ENCODE data around the gene FGGY.

The FGGY gene

GRCh38 chr1:59396387-59396786 is 99.5 kb downstream of the FGGY start:
- H3K4me3 ChIP-seq (replicated peaks; ENCODE audit: low read depth, low read length): no peak overlapping the region
- TF ChIP-seq, protein P1, sequence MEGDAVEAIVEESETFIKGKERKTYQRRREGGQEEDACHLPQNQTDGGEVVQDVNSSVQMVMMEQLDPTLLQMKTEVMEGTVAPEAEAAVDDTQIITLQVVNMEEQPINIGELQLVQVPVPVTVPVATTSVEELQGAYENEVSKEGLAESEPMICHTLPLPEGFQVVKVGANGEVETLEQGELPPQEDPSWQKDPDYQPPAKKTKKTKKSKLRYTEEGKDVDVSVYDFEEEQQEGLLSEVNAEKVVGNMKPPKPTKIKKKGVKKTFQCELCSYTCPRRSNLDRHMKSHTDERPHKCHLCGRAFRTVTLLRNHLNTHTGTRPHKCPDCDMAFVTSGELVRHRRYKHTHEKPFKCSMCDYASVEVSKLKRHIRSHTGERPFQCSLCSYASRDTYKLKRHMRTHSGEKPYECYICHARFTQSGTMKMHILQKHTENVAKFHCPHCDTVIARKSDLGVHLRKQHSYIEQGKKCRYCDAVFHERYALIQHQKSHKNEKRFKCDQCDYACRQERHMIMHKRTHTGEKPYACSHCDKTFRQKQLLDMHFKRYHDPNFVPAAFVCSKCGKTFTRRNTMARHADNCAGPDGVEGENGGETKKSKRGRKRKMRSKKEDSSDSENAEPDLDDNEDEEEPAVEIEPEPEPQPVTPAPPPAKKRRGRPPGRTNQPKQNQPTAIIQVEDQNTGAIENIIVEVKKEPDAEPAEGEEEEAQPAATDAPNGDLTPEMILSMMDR (IDR thresholded peaks at IDR 0.05; ENCODE audit: low read depth, low read length, missing control alignments): no peak
- DNase-seq (ENCODE audit: extremely low read depth, low read depth): no peak

- TF ChIP-seq, protein P1 (IDR thresholded peaks at IDR 0.05; ENCODE audit: low read depth, low read length, missing control alignments): no peak
- no peak overlapping the region for H3K4me3 ChIP-seq (replicated peaks; ENCODE audit: low read depth, low read length)
- no peak for DNase-seq (ENCODE audit: extremely low read depth, low read depth)
Observed at GRCh38 chr1:59397139-59397858, 100.4 kb downstream of the FGGY start.

DNA sequence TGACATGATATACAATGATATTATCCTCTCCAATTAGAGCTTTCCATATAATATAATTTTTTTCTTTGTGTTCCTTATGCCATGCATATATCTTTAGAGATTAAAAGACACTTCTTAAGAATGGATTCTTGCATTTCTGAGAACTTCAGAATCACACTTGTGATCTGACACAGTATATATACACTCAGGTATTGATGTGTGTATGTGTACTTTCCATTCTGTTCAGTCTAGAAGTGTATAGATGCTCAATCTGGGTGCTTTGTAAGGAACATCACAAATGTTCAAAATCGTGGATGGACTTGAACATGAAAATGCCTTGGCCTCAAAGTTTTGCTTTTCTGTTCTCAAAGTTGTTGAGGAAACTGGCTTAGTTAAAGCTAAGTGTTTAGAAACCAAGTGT is 102.7 kb downstream of the FGGY start:
- no peak for DNase-seq (ENCODE audit: extremely low read depth, low read depth)
- TF ChIP-seq, protein P1 (IDR thresholded peaks at IDR 0.05; ENCODE audit: low read depth, low read length, missing control alignments): no peak
- H3K4me3 ChIP-seq (replicated peaks; ENCODE audit: low read depth, low read length): no peak overlapping the region

DNA sequence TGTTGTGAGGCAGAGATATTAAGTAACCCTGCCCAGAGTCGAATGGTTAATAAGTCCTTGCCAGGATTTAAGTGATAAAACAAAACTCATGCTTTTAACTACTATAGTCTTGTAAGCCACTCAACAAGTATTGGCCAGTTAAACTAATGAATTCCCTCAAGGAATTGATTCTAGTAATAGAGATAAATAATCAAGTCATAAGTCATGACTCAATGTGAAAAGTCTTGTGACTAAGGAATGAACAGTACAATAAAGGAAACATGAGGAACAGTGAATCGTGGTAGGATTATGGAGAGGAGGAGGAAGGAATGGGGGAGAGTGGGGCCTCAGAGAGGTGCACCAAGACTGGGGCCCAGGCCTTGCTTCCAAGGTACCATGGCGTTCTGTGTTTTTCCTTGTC is 104.7 kb downstream of the FGGY start:
- TF ChIP-seq, protein P1 (IDR thresholded peaks at IDR 0.05; ENCODE audit: low read depth, low read length, missing control alignments): no peak
- no peak overlapping the region for H3K4me3 ChIP-seq (replicated peaks; ENCODE audit: low read depth, low read length)
- DNase-seq (ENCODE audit: extremely low read depth, low read depth): no peak

GRCh38 chr1:59404796-59405195 is 107.9 kb downstream of the FGGY start:
- DNase-seq (ENCODE audit: extremely low read depth, low read depth): no peak
- TF ChIP-seq, protein P1 (IDR thresholded peaks at IDR 0.05; ENCODE audit: low read depth, low read length, missing control alignments): no peak
- H3K4me3 ChIP-seq (replicated peaks; ENCODE audit: low read depth, low read length): no peak overlapping the region

DNA sequence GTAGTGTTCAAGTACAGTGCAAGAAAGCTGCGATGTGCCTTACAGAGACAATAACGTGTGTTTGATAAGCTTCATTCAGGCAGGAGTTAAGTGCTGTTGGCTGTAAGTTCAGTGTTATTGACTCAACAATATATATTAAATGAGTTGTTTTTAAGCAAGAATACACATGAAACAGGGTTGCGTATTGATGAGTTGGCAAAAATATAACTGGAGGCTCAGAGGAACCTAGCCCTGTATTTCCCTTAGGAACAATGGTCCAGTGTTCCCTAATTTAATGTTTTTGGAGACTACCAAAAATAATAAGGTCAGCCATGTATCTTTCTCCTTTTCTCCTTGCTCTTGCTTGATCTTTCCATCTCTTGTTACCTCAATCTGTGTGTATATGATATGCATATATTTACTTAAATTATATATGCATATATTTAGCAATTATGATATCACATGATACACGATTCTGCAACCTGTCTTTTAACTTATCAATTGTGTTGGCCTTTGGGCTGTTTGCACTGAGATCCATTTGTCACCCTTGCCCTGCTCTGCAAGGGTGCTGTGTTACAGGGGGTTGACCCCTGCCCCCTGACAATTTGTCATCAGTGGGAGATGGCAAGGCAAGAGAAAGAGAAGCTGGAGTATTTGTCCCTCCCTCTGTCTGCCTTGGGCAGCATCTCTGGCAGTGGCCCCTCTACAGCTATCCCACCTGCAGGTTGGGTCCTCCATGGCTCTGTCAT is 109.7 kb downstream of the FGGY start:
- DNase-seq (ENCODE audit: extremely low read depth, low read depth): no peak
- TF ChIP-seq, protein P1 (IDR thresholded peaks at IDR 0.05; ENCODE audit: low read depth, low read length, missing control alignments): no peak
- no peak overlapping the region for H3K4me3 ChIP-seq (replicated peaks; ENCODE audit: low read depth, low read length)
